GM12801 (cell line): ENCODE measurements around the gene LDHD.

Experiments
- TF ChIP-seq, protein P1 (sequence below): IDR thresholded peaks from one replicate; pipeline ENCODE4 v1.5.1; 2011; ENCODE audit warnings: control low read depth; ENCODE audit not compliant: insufficient read length; ENCODE audit errors: extremely low read depth

Gene LDHD

GRCh38 chr16:75097191-75097761 lies 19.3 kb downstream of the LDHD start:
- TF ChIP-seq, protein P1, sequence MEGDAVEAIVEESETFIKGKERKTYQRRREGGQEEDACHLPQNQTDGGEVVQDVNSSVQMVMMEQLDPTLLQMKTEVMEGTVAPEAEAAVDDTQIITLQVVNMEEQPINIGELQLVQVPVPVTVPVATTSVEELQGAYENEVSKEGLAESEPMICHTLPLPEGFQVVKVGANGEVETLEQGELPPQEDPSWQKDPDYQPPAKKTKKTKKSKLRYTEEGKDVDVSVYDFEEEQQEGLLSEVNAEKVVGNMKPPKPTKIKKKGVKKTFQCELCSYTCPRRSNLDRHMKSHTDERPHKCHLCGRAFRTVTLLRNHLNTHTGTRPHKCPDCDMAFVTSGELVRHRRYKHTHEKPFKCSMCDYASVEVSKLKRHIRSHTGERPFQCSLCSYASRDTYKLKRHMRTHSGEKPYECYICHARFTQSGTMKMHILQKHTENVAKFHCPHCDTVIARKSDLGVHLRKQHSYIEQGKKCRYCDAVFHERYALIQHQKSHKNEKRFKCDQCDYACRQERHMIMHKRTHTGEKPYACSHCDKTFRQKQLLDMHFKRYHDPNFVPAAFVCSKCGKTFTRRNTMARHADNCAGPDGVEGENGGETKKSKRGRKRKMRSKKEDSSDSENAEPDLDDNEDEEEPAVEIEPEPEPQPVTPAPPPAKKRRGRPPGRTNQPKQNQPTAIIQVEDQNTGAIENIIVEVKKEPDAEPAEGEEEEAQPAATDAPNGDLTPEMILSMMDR: no peak

GRCh38 chr16:75096656-75097055 lies 19.9 kb downstream of the LDHD start:
- TF ChIP-seq, protein P1: no peak

- TF ChIP-seq, protein P1: no peak
Measured at GRCh38 chr16:75095204-75095621, 21.4 kb downstream of the LDHD start.

- TF ChIP-seq, protein P1: no peak
Measured at GRCh38 chr16:75093598-75094540, 22.7 kb downstream of the LDHD start.

GRCh38 chr16:75092777-75093176 lies 23.8 kb downstream of the LDHD start:
- TF ChIP-seq, protein P1: no peak

DNA sequence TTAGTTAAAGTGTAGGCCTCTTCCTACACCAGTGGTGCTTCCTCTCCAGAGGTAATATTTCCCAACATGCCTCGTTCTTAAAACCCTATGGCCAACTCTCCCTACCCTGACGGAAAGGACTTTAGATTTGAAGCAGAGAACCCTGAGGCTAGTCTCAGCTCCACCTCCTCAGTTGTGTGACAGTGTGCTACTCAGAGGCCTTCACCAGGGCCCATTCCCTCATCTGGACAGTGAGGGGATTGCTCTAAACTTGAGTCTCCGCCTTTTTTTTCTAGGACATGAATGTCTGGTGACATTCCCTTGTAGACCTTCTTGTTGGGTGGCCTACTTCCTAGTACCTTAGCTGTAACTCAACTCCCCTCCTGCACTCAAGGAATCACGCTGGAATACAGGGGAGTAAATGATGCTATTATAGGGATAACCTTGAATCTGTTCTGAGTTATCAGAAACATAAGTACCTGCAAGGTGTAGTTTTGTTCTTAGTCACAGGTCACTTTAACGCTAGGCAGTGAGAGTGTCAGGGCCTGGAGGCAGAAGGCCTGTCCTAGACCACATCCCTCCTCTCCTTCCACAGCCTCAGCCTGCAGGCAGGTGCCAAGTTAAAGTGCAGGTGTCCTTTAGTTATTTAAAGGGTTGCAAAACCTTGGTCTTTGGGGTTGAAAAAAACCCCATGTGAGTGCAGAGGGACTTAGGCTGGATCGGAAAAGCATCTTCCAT lies 26.9 kb downstream of the LDHD start:
- TF ChIP-seq, protein P1: no peak

DNA sequence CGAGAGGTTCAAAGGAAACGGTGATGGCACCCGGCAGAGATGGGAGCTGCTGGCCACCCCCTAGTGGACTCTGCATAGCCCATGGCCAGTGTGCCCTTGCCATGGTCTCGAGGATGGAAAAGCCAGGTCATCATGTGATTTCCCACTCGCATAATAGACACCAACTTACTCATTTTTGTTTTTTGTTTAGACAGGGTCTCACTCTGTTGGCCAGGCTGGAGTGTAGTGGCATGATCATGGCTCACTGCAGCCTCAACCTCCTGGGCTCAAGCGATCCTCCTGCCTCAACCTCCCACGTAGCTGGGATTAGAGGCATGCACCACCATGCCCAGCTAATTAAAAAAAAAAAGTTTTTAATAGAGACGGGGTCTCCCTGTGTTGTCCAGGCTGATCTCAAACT lies 27.6 kb downstream of the LDHD start:
- TF ChIP-seq, protein P1: no peak
